Neural progenitor cell (in vitro differentiated cells): ENCODE results near the gene GNG12. TPM values are rescaled to one million over a fixed set of nuclear protein-coding genes. Genes with fewer than 3 reads are reported as not detected.

Experiments
- DNase-seq: peaks from one replicate; pipeline ENCODE4 v3.0.0-alpha.2; 2016; ENCODE audit warnings: low spot score
- H2AFZ ChIP-seq: fragments of 200-600 bp; sonication (generic); replicated peaks from 2 replicates; pipeline ENCODE4 v1.6.1; 2016; ENCODE audit warnings: antibody characterized with exemption
- H3F3A ChIP-seq: fragments of 200-600 bp; sonication (generic); 2 replicates; pipeline ENCODE4 v1.6.1; 2016; ENCODE audit warnings: antibody characterized with exemption, low read depth
- H3K27ac ChIP-seq: fragments of 200-600 bp; sonication (generic); 2 replicates; pipeline ENCODE4 v1.5.1; 2016; ENCODE audit warnings: mild to moderate bottlenecking
- H3K27me3 ChIP-seq: fragments of 200-600 bp; sonication (generic); 2 replicates; pipeline ENCODE4 v1.6.1; 2016; ENCODE audit warnings: mild to moderate bottlenecking, moderate library complexity
- H3K36me3 ChIP-seq: fragments of 200-600 bp; sonication (generic); 2 replicates; pipeline ENCODE4 v1.5.1; 2016
- H3K4me1 ChIP-seq: fragments of 200-600 bp; sonication (generic); 2 replicates; pipeline ENCODE4 v1.6.1; 2016; ENCODE audit warnings: mixed run types
- H3K4me2 ChIP-seq: fragments of 200-600 bp; sonication (generic); 2 replicates; pipeline ENCODE4 v1.6.1; 2016
- H3K4me3 ChIP-seq: fragments of 200-600 bp; sonication (generic); 2 replicates; pipeline ENCODE4 v1.5.1; 2016
- H3K79me2 ChIP-seq: fragments of 200-600 bp; sonication (generic); 2 replicates; pipeline ENCODE4 v1.6.1; 2016; ENCODE audit warnings: low read depth
- H3K9ac ChIP-seq: fragments of 200-600 bp; sonication (generic); 2 replicates; pipeline ENCODE4 v1.6.1; 2016
- H3K9me3 ChIP-seq: fragments of 200-600 bp; sonication (generic); 2 replicates; pipeline ENCODE4 v1.5.1; 2016; ENCODE audit warnings: low read depth
- H4K20me1 ChIP-seq: fragments of 200-600 bp; sonication (generic); 2 replicates; pipeline ENCODE4 v1.6.1; 2016; ENCODE audit warnings: low read depth
- H3K27ac Mint-ChIP-seq: 3 replicates; pipeline ENCODE4 v1.8.0; 2021; ENCODE audit warnings: mixed read lengths
- H3K27me3 Mint-ChIP-seq: 2 replicates; pipeline ENCODE4 v1.8.0; 2022; ENCODE audit warnings: low read depth, mild to moderate bottlenecking, inconsistent platforms, moderate library complexity, mixed read lengths; ENCODE audit not compliant: insufficient read depth
- H3K36me3 Mint-ChIP-seq: 3 replicates; pipeline ENCODE4 v1.8.0; 2021; ENCODE audit warnings: mixed read lengths
- H3K4me1 Mint-ChIP-seq: 3 replicates; pipeline ENCODE4 v1.8.0; 2021; ENCODE audit warnings: mixed read lengths
- H3K4me3 Mint-ChIP-seq: 3 replicates; pipeline ENCODE4 v1.8.0; 2021; ENCODE audit warnings: mild to moderate bottlenecking, moderate library complexity, mixed read lengths
- H3K9me3 Mint-ChIP-seq: 3 replicates; pipeline ENCODE4 v1.8.0; 2020; ENCODE audit warnings: mixed read lengths
- EZH2 ChIP-seq: fragments of 200-600 bp; sonication (generic); IDR thresholded peaks from 2 replicates; pipeline ENCODE4 v1.6.1; 2017; ENCODE audit warnings: antibody characterized with exemption, mild to moderate bottlenecking, moderate library complexity
- EZH2phosphoT487 ChIP-seq: fragments of 200-600 bp; sonication (generic); IDR thresholded peaks from 2 replicates; pipeline ENCODE4 v1.6.1; 2017; ENCODE audit warnings: antibody characterized with exemption
- total RNA-seq: library from RNA; depleted of rRNA; stranded (reverse); fragments of >200 nt; gene quantifications from 2 replicates; pipeline ENCODE4 v1.2.3, GENCODE V29; 2015; ENCODE audit warnings: low replicate concordance
- TF ChIP-seq, protein P1 (sequence below): fragments of 200-600 bp; sonication (generic); IDR thresholded peaks from 2 replicates; pipeline ENCODE4 v1.5.1; 2017; ENCODE audit warnings: antibody characterized with exemption, mild to moderate bottlenecking

GNG12 gene
- total RNA-seq, 1 donor from 2014 or later: 44.5 TPM

DNA sequence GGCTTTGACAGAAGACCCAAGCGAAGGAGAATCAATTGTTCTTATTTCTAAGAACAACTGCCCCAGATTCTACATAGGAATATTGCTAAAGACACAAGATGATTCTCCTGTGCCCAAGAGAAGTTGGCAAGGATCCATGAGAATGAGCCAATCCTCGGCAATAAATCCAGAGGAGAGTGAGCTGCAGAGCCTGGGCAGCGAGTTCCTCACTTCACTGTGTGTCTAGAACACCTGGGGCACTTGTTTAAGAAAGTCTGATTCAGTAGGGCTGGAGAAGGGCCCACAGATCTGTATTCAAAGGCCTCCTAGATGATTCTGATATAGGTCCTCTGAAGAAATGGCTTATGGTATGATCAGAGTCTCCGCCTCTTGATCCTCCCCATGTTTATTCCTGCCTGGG, 116.5 kb downstream of the GNG12 start:
- Histone ChIP-seq H3K27ac (no peak overlapping the region), H3K9ac (no peak overlapping the region), H3K4me3 (no peak overlapping the region), H4K20me1 (no peaks in the 10 kb centered on the region), H3F3A (no peaks in the 10 kb centered on the region), H3K9me3 (no peaks in the 10 kb centered on the region), H3K79me2 (no peaks in the 10 kb centered on the region), H2AFZ (no peak overlapping the region), H3K4me1 (peaks cover 22% of the 10 kb centered on the region), H3K36me3 (no peaks in the 10 kb centered on the region), H3K4me2 (no peak overlapping the region), H3K27me3 (no peaks in the 10 kb centered on the region)
- no peaks in the 10 kb centered on the region for H3K9me3 Mint-ChIP-seq
- peaks cover 27% of the 10 kb centered on the region for H3K4me1 Mint-ChIP-seq
- H3K4me3 Mint-ChIP-seq: no peak overlapping the region
- H3K27me3 Mint-ChIP-seq: peaks cover 3% of the 10 kb centered on the region
- DNase-seq: no peak
- no peak for TF ChIP-seq EZH2
- TF ChIP-seq, protein P1, sequence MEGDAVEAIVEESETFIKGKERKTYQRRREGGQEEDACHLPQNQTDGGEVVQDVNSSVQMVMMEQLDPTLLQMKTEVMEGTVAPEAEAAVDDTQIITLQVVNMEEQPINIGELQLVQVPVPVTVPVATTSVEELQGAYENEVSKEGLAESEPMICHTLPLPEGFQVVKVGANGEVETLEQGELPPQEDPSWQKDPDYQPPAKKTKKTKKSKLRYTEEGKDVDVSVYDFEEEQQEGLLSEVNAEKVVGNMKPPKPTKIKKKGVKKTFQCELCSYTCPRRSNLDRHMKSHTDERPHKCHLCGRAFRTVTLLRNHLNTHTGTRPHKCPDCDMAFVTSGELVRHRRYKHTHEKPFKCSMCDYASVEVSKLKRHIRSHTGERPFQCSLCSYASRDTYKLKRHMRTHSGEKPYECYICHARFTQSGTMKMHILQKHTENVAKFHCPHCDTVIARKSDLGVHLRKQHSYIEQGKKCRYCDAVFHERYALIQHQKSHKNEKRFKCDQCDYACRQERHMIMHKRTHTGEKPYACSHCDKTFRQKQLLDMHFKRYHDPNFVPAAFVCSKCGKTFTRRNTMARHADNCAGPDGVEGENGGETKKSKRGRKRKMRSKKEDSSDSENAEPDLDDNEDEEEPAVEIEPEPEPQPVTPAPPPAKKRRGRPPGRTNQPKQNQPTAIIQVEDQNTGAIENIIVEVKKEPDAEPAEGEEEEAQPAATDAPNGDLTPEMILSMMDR: no peak
- no peak for TF ChIP-seq EZH2phosphoT487
- H3K27ac Mint-ChIP-seq: no peak overlapping the region
- H3K36me3 Mint-ChIP-seq: no peaks in the 10 kb centered on the region

DNA sequence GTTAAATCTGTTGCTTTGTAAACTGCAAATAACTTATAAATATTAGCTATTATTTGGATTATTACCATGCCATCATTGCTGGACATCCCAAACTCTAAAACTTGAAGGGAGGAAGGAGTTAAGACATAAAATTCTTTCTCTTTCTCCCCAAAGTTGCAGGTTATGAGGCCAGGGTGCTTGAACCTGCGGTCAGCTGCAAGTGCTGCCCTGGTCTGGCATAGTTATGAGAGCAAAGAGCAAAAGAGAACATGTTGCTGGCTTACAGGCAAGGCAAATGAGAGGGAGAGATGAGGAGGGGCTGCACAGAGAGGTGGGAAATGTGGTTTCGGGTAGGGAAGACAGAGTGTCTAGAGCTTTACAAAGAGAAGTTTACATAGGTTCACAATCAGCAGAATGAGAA, 117.4 kb downstream of the GNG12 start:
- Histone ChIP-seq H3K27me3 (no peaks in the 10 kb centered on the region), H3K9me3 (no peaks in the 10 kb centered on the region), H3K4me1 (peaks cover 12% of the 10 kb centered on the region), H3K4me3 (no peak overlapping the region), H3K9ac (no peak overlapping the region), H3F3A (no peaks in the 10 kb centered on the region), H3K4me2 (no peak overlapping the region), H2AFZ (no peak overlapping the region), H3K27ac (no peak overlapping the region), H4K20me1 (no peaks in the 10 kb centered on the region), H3K79me2 (no peaks in the 10 kb centered on the region), H3K36me3 (no peaks in the 10 kb centered on the region)
- Mint-ChIP-seq H3K4me3 (no peak overlapping the region), H3K4me1 (peaks cover 24% of the 10 kb centered on the region), H3K27me3 (peaks cover 4% of the 10 kb centered on the region), H3K27ac (no peak overlapping the region), H3K36me3 (no peaks in the 10 kb centered on the region), H3K9me3 (no peaks in the 10 kb centered on the region)
- no peak for TF ChIP-seq EZH2
- TF ChIP-seq, protein P1: no peak
- no peak for DNase-seq

DNA sequence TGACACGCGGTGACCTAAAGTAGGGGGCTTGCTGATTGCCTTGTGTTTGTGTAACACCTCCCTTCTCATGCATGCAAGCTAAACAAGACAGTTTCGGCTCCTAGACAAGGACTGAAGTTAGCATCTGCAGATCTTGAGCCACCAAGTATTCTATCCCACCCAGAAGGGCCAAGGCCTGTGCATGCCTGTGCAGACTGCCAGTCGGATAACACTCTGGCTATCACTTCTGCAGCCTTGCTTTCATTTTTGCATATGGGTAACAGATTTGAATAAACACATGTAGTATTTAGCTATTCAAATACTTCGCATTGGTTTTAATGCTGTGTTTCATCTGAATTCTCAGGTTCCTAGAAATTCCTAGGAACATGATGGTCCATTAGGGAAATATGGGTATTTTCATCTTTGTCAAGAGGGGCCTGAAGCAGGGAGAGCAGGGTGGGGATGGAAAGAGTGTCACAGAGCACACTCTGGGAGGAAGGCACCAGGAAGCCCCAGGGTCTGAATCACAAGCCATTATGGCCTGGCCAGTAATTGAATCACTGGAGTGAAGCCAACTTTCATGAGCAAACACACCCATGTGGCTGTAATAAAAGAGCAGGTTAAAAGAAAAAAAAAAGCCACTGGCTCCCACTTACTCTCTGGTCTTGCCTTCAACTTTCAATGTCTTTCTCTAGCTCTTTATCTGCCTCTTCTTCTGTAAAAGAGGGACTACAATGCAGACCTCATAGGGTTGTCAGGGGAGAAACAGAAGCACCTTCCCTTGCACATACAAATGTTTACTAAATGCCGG, 120.0 kb downstream of the GNG12 start:
- Histone ChIP-seq H3K79me2 (no peaks in the 10 kb centered on the region), H4K20me1 (no peaks in the 10 kb centered on the region), H3K9ac (no peak overlapping the region), H3K9me3 (no peaks in the 10 kb centered on the region), H3K27ac (no peak overlapping the region), H2AFZ (no peak overlapping the region), H3F3A (no peaks in the 10 kb centered on the region), H3K27me3 (no peaks in the 10 kb centered on the region), H3K4me1 (peaks cover 11% of the 10 kb centered on the region), H3K4me3 (no peak overlapping the region), H3K36me3 (no peaks in the 10 kb centered on the region), H3K4me2 (no peak overlapping the region)
- Mint-ChIP-seq H3K36me3 (no peaks in the 10 kb centered on the region), H3K4me3 (no peak overlapping the region), H3K4me1 (peaks cover 23% of the 10 kb centered on the region), H3K27me3 (peaks cover 6% of the 10 kb centered on the region), H3K27ac (peak overlapping the region; percentile 4), H3K9me3 (no peaks in the 10 kb centered on the region)
- TF ChIP-seq EZH2 (no peak), EZH2phosphoT487 (no peak)
- TF ChIP-seq, protein P1: no peak
- DNase-seq: no peak
